H1 (cell line): Measurements from ENCODE around the gene ADARB2. TPM values are rescaled to one million over a fixed set of nuclear protein-coding genes. Genes with fewer than 3 reads are reported as not detected.

ENCODE experiments used
- CTCF ChIA-PET: fragments of 300-600 bp; sonication (Branson Sonifier 250); formaldehyde crosslinking; loops from one replicate; lab custom pipeline; 2021; ENCODE audit not compliant: partially characterized antibody; lab: Charles Lee
- POLR2A ChIA-PET: fragments of 300-600 bp; sonication (Branson Sonifier 250); formaldehyde crosslinking; loops from one replicate; lab custom pipeline; 2021; ENCODE audit warnings: inconsistent platforms; ENCODE audit not compliant: partially characterized antibody; lab: Charles Lee
- DNase-seq, 2 experiments: peaks; one replicate each; pipeline versions ENCODE4 v3.0.0 to v3.0.0-alpha.2; 2010 to 2022; ENCODE audit warnings: low spot score in 2 of 2, low read depth in 1 of 2, mixed read lengths in 1 of 2
- FAIRE-seq: peaks from 2 replicates; lab custom pipeline; 2011; peaks lifted over from hg19 to GRCh38; lab: Jason Lieb, UNC
- H2AFZ ChIP-seq: 2 replicates; pipeline ENCODE4 v1.8.1; 2012; ENCODE audit warnings: low read length, inconsistent platforms
- H2AK5ac ChIP-seq: 2 replicates; pipeline ENCODE4 v1.6.1; 2013; ENCODE audit warnings: low read depth, low read length
- H2BK120ac ChIP-seq: replicated peaks from 2 replicates; pipeline ENCODE3; 2013; ENCODE audit warnings: low read depth, low read length, inconsistent platforms
- H2BK12ac ChIP-seq: 2 replicates; pipeline ENCODE4 v1.6.1; 2013; ENCODE audit warnings: low read depth, low read length
- H2BK15ac ChIP-seq: 2 replicates; pipeline ENCODE4 v1.6.1; 2013; ENCODE audit warnings: low read length
- H2BK20ac ChIP-seq: 2 replicates; pipeline ENCODE4 v1.6.1; 2013; ENCODE audit warnings: low read length
- H2BK5ac ChIP-seq: 2 replicates; pipeline ENCODE4 v1.6.1; 2013; ENCODE audit warnings: low read depth, low read length
- H3K14ac ChIP-seq: 2 replicates; pipeline ENCODE4 v1.6.1; 2013; ENCODE audit warnings: inconsistent platforms; ENCODE audit not compliant: insufficient read length
- H3K18ac ChIP-seq: 2 replicates; pipeline ENCODE4 v1.6.1; 2013; ENCODE audit warnings: low read length; ENCODE audit errors: extremely low read depth
- H3K23ac ChIP-seq: 2 replicates; pipeline ENCODE4 v1.6.1; 2013; ENCODE audit warnings: inconsistent platforms; ENCODE audit not compliant: insufficient read length
- H3K23me2 ChIP-seq: 2 replicates; pipeline ENCODE4 v1.6.1; 2013; ENCODE audit warnings: low read depth, low read length
- H3K27ac ChIP-seq: 2 replicates; pipeline ENCODE4 v1.6.1; 2011; ENCODE audit warnings: low read depth, low read length, inconsistent platforms
- H3K27me3 ChIP-seq, 4 experiments: replicated peaks in 1 of 4; 1 replicate in 1 of 4; 2 replicates in 3 of 4; pipeline versions ENCODE4 v1.6.1 to v1.8.1; 2011 to 2013; ENCODE audit warnings: low read length in 3 of 4, mild to moderate bottlenecking in 3 of 4, inconsistent platforms in 2 of 4, mixed read lengths in 2 of 4, moderate library complexity in 1 of 4; ENCODE audit not compliant: control insufficient read depth in 3 of 4, insufficient read depth in 3 of 4; ENCODE audit errors: extremely low read depth in 1 of 4
- H3K36me3 ChIP-seq, 4 experiments: 2 replicates each; pipeline versions ENCODE4 v1.6.1 to v1.8.1; 2011 to 2013; ENCODE audit warnings: mild to moderate bottlenecking in 4 of 4, low read length in 3 of 4, moderate library complexity in 2 of 4, control low read depth in 1 of 4, inconsistent platforms in 1 of 4; ENCODE audit not compliant: insufficient read depth in 4 of 4, control insufficient read depth in 2 of 4
- H3K4ac ChIP-seq: replicated peaks from 2 replicates; pipeline ENCODE3; 2013; ENCODE audit warnings: low read length, low read depth, mixed read lengths, inconsistent platforms; ENCODE audit not compliant: insufficient read length
- H3K4me1 ChIP-seq, 4 experiments: replicated peaks in 1 of 4; 1 replicate in 1 of 4; 2 replicates in 3 of 4; pipeline versions ENCODE4 v1.6.1 to v1.8.1; 2011 to 2013; ENCODE audit warnings: low read length in 3 of 4, inconsistent platforms in 2 of 4, mixed read lengths in 1 of 4; ENCODE audit not compliant: insufficient read depth in 4 of 4, control insufficient read depth in 3 of 4
- H3K4me2 ChIP-seq, 2 experiments: 2 replicates each; pipeline versions ENCODE4 v1.6.1 to v1.8.1; 2011 to 2013; ENCODE audit warnings: low read depth in 2 of 2, low read length in 2 of 2, control low read depth in 1 of 2, inconsistent platforms in 1 of 2, mild to moderate bottlenecking in 1 of 2; ENCODE audit not compliant: insufficient read depth in 1 of 2
- H3K4me3 ChIP-seq, 4 experiments: fragments of 200-600, 300-600 bp in 1 of 4; sonication (generic), shearing (Covaris generic), sonication (Bioruptor Twin) in 1 of 4; 2 replicates each; pipeline versions ENCODE4 v1.5.1 to v1.8.1; 2011 to 2016; ENCODE audit warnings: low read length in 4 of 4, low read depth in 3 of 4, control low read depth in 2 of 4, inconsistent platforms in 2 of 4, mild to moderate bottlenecking in 2 of 4, mixed read lengths in 1 of 4, moderate library complexity in 1 of 4; ENCODE audit not compliant: insufficient read depth in 2 of 4; ENCODE audit errors: extremely low read depth in 1 of 4
- H3K56ac ChIP-seq: replicated peaks from 2 replicates; pipeline ENCODE3; 2013; ENCODE audit warnings: low read depth, mild to moderate bottlenecking, mixed read lengths, low read length, inconsistent platforms; ENCODE audit not compliant: insufficient read length
- H3K79me1 ChIP-seq: 2 replicates; pipeline ENCODE4 v1.6.1; 2013; ENCODE audit warnings: low read depth, low read length, control low read depth
- H3K79me2 ChIP-seq, 2 experiments: 2 replicates each; pipeline versions ENCODE4 v1.6.1 to v1.8.1; 2012 to 2013; ENCODE audit warnings: low read length in 2 of 2, mild to moderate bottlenecking in 2 of 2, inconsistent platforms in 1 of 2; ENCODE audit not compliant: insufficient read depth in 2 of 2, control insufficient read depth in 1 of 2
- H3K9ac ChIP-seq, 4 experiments: replicated peaks in 1 of 4; 1 replicate in 1 of 4; 2 replicates in 3 of 4; pipeline versions ENCODE4 v1.6.1 to v1.8.1; 2011 to 2013; ENCODE audit warnings: low read depth in 3 of 4, low read length in 3 of 4, control low read depth in 2 of 4, mild to moderate bottlenecking in 2 of 4, moderate library complexity in 2 of 4, inconsistent platforms in 1 of 4; ENCODE audit errors: extremely low read depth in 1 of 4
- H3K9me3 ChIP-seq, 2 experiments: 2 replicates each; pipeline versions ENCODE4 v1.6.1 to v1.8.1; 2012 to 2013; ENCODE audit warnings: mild to moderate bottlenecking in 2 of 2, moderate library complexity in 2 of 2, control low read depth in 1 of 2, inconsistent platforms in 1 of 2, low read depth in 1 of 2, low read length in 1 of 2, mixed read lengths in 1 of 2; ENCODE audit not compliant: insufficient read depth in 2 of 2
- H4K20me1 ChIP-seq, 2 experiments: replicated peaks in 1 of 2; 2 replicates each; pipeline versions ENCODE3 to v1.8.1; 2011 to 2013; ENCODE audit warnings: inconsistent platforms in 2 of 2, low read length in 2 of 2, mild to moderate bottlenecking in 1 of 2; ENCODE audit not compliant: insufficient read depth in 2 of 2, control insufficient read depth in 1 of 2
- H4K5ac ChIP-seq: 2 replicates; pipeline ENCODE4 v1.6.1; 2013; ENCODE audit warnings: low read length, low read depth, mixed read lengths, inconsistent platforms; ENCODE audit not compliant: insufficient read length
- H4K8ac ChIP-seq: 2 replicates; pipeline ENCODE4 v1.8.0; 2013; ENCODE audit warnings: mild to moderate bottlenecking, moderate library complexity, low read length, inconsistent platforms; ENCODE audit not compliant: insufficient read depth; ENCODE audit errors: extremely low read depth
- H4K91ac ChIP-seq: replicated peaks from 2 replicates; pipeline ENCODE3; 2013; ENCODE audit warnings: low read length, mixed read lengths, inconsistent platforms; ENCODE audit not compliant: insufficient read length
- BCL11A ChIP-seq, 2 experiments: IDR thresholded peaks; one replicate each; pipeline ENCODE4 v1.6.1; 2011; ENCODE audit warnings: low read depth in 2 of 2, low read length in 2 of 2, mild to moderate bottlenecking in 2 of 2
- CHD2 ChIP-seq: IDR thresholded peaks from 2 replicates; pipeline ENCODE4 v1.6.1; 2012; ENCODE audit warnings: low read length, improper control_type of control experiment
- KDM1A ChIP-seq: fragments of 200-600, 300-600 bp; sonication (generic); IDR thresholded peaks from 2 replicates; pipeline ENCODE4 v1.7.1; 2016; ENCODE audit warnings: mild to moderate bottlenecking, low read length, borderline replicate concordance
- TAF7 ChIP-seq: optimal IDR thresholded peaks from 2 replicates; pipeline ENCODE3; 2011; ENCODE audit warnings: low read depth, mild to moderate bottlenecking, inconsistent platforms, low read length, moderate library complexity, borderline replicate concordance
- WGBS, 2 experiments: shearing (Covaris generic) in 1 of 2; methylation state at CpG; one replicate each; pipeline versions ENCODE4 v1.1.6 to v1.1.7; 2013 to 2015; ENCODE audit warnings: low lambda C conversion rate in 2 of 2, mixed read lengths in 2 of 2, inconsistent platforms in 1 of 2, low coverage in 1 of 2, missing lambda C conversion rate in 1 of 2; ENCODE audit not compliant: insufficient replicate concordance in 2 of 2, insufficient coverage in 1 of 2, insufficient read length in 1 of 2; ENCODE audit errors: extremely low coverage in 1 of 2, missing lambda C conversion rate in 1 of 2; 5-methylcytosine and 5-hydroxymethylcytosine counted together
- polyA plus RNA-seq, 7 experiments: library from polyadenylated mRNA; depleted of rRNA in 3 of 7; stranded (reverse) in 5 of 7; unstranded in 2 of 7; fragments of >200 nt in 5 of 7; fragments of 200-250 nt in 2 of 7; gene quantifications; 1 replicate in 5 of 7; 2 replicates in 1 of 7; 4 replicates in 1 of 7; pipeline versions ENCODE4 v1.2.1 to v1.2.3, GENCODE V29; 2011 to 2013; ENCODE audit warnings: missing spikeins in 2 of 7, mixed read lengths in 2 of 7
- total RNA-seq: library from RNA; stranded (reverse); fragmentation: NEBNext Ultra II Directional; extraction: Animal tissue kit (Norgen Biotek cat#: 25700); gene quantifications from 2 replicates; pipeline ENCODE4 v1.2.1, GENCODE V29; 2021

The ADARB2 gene
- total and polyA plus RNA-seq, 2 of the 8 experiments (the other 6 are each of a cell fraction or from before 2014, with no cell fraction given): 2.2 to 2.8 TPM

DNA sequence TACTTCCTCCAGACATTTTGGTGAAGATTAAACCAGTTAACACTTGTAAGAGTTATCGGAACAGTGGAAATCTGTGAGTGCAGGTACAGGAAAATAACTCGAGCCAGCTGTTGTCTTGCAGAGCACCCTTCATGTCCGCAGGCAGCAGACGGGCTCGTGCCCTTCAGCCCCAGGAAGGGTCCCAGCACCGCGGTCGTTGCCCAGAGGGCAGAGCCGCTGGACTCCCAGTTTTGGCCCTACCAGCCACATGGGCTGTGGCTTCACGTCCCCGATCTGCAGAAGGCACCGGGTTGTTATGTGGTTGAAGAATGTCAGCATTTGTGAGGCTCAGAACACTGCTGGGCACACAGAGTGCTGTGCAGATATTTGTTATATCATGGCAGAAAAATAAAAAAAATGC lies 7.2 kb upstream of the ADARB2 start:
- Histone ChIP-seq H3K56ac (no peak overlapping the region), H3K18ac (no peak overlapping the region), H4K8ac (no peak overlapping the region), H4K20me1 (peaks cover 0 to 3% of the 10 kb centered on the region in 2 experiments), H2BK120ac (no peak overlapping the region), H4K91ac (no peak overlapping the region), H3K4ac (no peak overlapping the region), H3K27ac (no peak overlapping the region), H3K4me3 (no peak overlapping the region), H2BK20ac (no peak overlapping the region), H3K9me3 (peaks cover 3 to 8% of the 10 kb centered on the region in 2 experiments; a peak in 2 of 4 replicates), H3K23ac (no peak overlapping the region), H3K79me2 (no peaks in the 10 kb centered on the region), H3K27me3 (peaks cover 0 to 7% (median 4%) of the 10 kb centered on the region in 4 experiments; a peak in 3 of 7 replicates), H2BK15ac (no peak overlapping the region), H3K23me2 (no peaks in the 10 kb centered on the region), H2BK5ac (no peak overlapping the region), H3K79me1 (no peaks in the 10 kb centered on the region), H3K14ac (no peak overlapping the region), H4K5ac (no peak overlapping the region), H3K4me2 (no peak overlapping the region), H3K4me1 (peaks cover 0 to 3% (median 0%) of the 10 kb centered on the region in 4 experiments; a peak in 1 of 7 replicates), H2BK12ac (no peak overlapping the region), H2AK5ac (no peak overlapping the region), H3K36me3 (no peaks in the 10 kb centered on the region), H3K9ac (no peak overlapping the region), H2AFZ (no peak overlapping the region)
- ChIA-PET POLR2A (no interaction called here), CTCF (no interaction called here)
- DNase-seq (no peak), FAIRE-seq (no peak)
- 87% methylated on average over 10 of the region's 12 CpGs; no CpG with 5 or more reads in 1 of the 2 experiments for WGBS, 2 experiments
- no peak for TF ChIP-seq CHD2
- no peak for TF ChIP-seq TAF7
- TF ChIP-seq BCL11A (IDR thresholded peaks at IDR 0.05; ENCODE audit: low read depth in 2 of 2, low read length in 2 of 2): no peak
- TF ChIP-seq KDM1A: no peak
